Measurements from ENCODE around the gene MRPS27.

MRPS27 gene

GRCh38 chr5:72243706-72244105, 76.3 kb downstream of the MRPS27 start:
- Histone ChIP-seq H3K4me1 (ENCODE audit: control insufficient read depth, insufficient read depth, low read length) (peaks cover 38% of the 10 kb centered on the region), H3K27ac (ENCODE audit: low read depth, low read length) (no peak overlapping the region), H3K9ac (ENCODE audit: low read length) (no peak overlapping the region), H3K9me3 (ENCODE audit: control insufficient read depth, insufficient read depth, low read depth, low read length) (no peaks in the 10 kb centered on the region), H3K36me3 (ENCODE audit: control insufficient read depth, insufficient read depth, low read length) (no peaks in the 10 kb centered on the region), H3K27me3 (ENCODE audit: control insufficient read depth, insufficient read depth, low read length) (no peaks in the 10 kb centered on the region), H3K4me3 (ENCODE audit: low read depth, low read length) (no peak overlapping the region)

- Histone ChIP-seq H3K27ac (ENCODE audit: low read depth, low read length) (no peak overlapping the region), H3K27me3 (ENCODE audit: control insufficient read depth, insufficient read depth, low read length) (no peaks in the 10 kb centered on the region), H3K36me3 (ENCODE audit: control insufficient read depth, insufficient read depth, low read length) (no peaks in the 10 kb centered on the region), H3K9me3 (ENCODE audit: control insufficient read depth, insufficient read depth, low read depth, low read length) (no peaks in the 10 kb centered on the region), H3K4me3 (ENCODE audit: low read depth, low read length) (no peak overlapping the region), H3K4me1 (ENCODE audit: control insufficient read depth, insufficient read depth, low read length) (peaks cover 38% of the 10 kb centered on the region), H3K9ac (ENCODE audit: low read length) (no peak overlapping the region)
Measured at GRCh38 chr5:72242796-72243475, 77.1 kb downstream of the MRPS27 start.

GRCh38 chr5:72241346-72242003, 78.6 kb downstream of the MRPS27 start:
- H3K4me1 ChIP-seq (ENCODE audit: control insufficient read depth, insufficient read depth, low read length): peaks cover 35% of the 10 kb centered on the region
- no peaks in the 10 kb centered on the region for H3K9me3 ChIP-seq (ENCODE audit: control insufficient read depth, insufficient read depth, low read depth, low read length)
- H3K27ac ChIP-seq (ENCODE audit: low read depth, low read length): no peak overlapping the region; the same call in 1 of the 2 replicates

GRCh38 chr5:72238712-72239445, 81.2 kb downstream of the MRPS27 start:
- H3K4me1 ChIP-seq (ENCODE audit: control insufficient read depth, insufficient read depth, low read length): peaks cover 50% of the 10 kb centered on the region
- H3K9ac ChIP-seq (ENCODE audit: low read length): no peak overlapping the region
- H3K27me3 ChIP-seq (ENCODE audit: control insufficient read depth, insufficient read depth, low read length): no peaks in the 10 kb centered on the region
- H3K9me3 ChIP-seq (ENCODE audit: control insufficient read depth, insufficient read depth, low read depth, low read length): no peaks in the 10 kb centered on the region
- peak overlapping the region; percentile 51; the same call in 1 of the 2 replicates for H3K27ac ChIP-seq (ENCODE audit: low read depth, low read length)
- H3K4me3 ChIP-seq (ENCODE audit: low read depth, low read length): no peak overlapping the region
- H3K36me3 ChIP-seq (ENCODE audit: control insufficient read depth, insufficient read depth, low read length): peaks cover 5% of the 10 kb centered on the region; the same call in 1 of the 2 replicates

More at GRCh38 chr5:72241346-72242003, 78.6 kb downstream of the MRPS27 start:
- H3K9ac ChIP-seq (ENCODE audit: low read length): no peak overlapping the region
- peaks cover 5% of the 10 kb centered on the region; the same call in 1 of the 2 replicates for H3K36me3 ChIP-seq (ENCODE audit: control insufficient read depth, insufficient read depth, low read length)
- no peak overlapping the region for H3K4me3 ChIP-seq (ENCODE audit: low read depth, low read length)
- no peaks in the 10 kb centered on the region for H3K27me3 ChIP-seq (ENCODE audit: control insufficient read depth, insufficient read depth, low read length)

GRCh38 chr5:72237879-72238278, 82.2 kb downstream of the MRPS27 start:
- H3K4me3 ChIP-seq (ENCODE audit: low read depth, low read length): no peak overlapping the region
- H3K9ac ChIP-seq (ENCODE audit: low read length): no peak overlapping the region
- peaks cover 45% of the 10 kb centered on the region for H3K4me1 ChIP-seq (ENCODE audit: control insufficient read depth, insufficient read depth, low read length)
- H3K9me3 ChIP-seq (ENCODE audit: control insufficient read depth, insufficient read depth, low read depth, low read length): no peaks in the 10 kb centered on the region
- H3K36me3 ChIP-seq (ENCODE audit: control insufficient read depth, insufficient read depth, low read length): peaks cover 5% of the 10 kb centered on the region; the same call in 1 of the 2 replicates
- no peaks in the 10 kb centered on the region for H3K27me3 ChIP-seq (ENCODE audit: control insufficient read depth, insufficient read depth, low read length)
- no peak overlapping the region for H3K27ac ChIP-seq (ENCODE audit: low read depth, low read length)

GRCh38 chr5:72237415-72237814, 82.6 kb downstream of the MRPS27 start:
- Histone ChIP-seq H3K9ac (ENCODE audit: low read length) (no peak overlapping the region), H3K4me1 (ENCODE audit: control insufficient read depth, insufficient read depth, low read length) (peaks cover 41% of the 10 kb centered on the region), H3K9me3 (ENCODE audit: control insufficient read depth, insufficient read depth, low read depth, low read length) (no peaks in the 10 kb centered on the region), H3K27ac (ENCODE audit: low read depth, low read length) (no peak overlapping the region), H3K27me3 (ENCODE audit: control insufficient read depth, insufficient read depth, low read length) (no peaks in the 10 kb centered on the region), H3K4me3 (ENCODE audit: low read depth, low read length) (no peak overlapping the region), H3K36me3 (ENCODE audit: control insufficient read depth, insufficient read depth, low read length) (peaks cover 8% of the 10 kb centered on the region; the same call in 1 of the 2 replicates)

- Histone ChIP-seq H3K9ac (ENCODE audit: low read length) (no peak overlapping the region), H3K27ac (ENCODE audit: low read depth, low read length) (no peak overlapping the region), H3K4me1 (ENCODE audit: control insufficient read depth, insufficient read depth, low read length) (peaks cover 31% of the 10 kb centered on the region), H3K9me3 (ENCODE audit: control insufficient read depth, insufficient read depth, low read depth, low read length) (no peaks in the 10 kb centered on the region), H3K27me3 (ENCODE audit: control insufficient read depth, insufficient read depth, low read length) (no peaks in the 10 kb centered on the region), H3K36me3 (ENCODE audit: control insufficient read depth, insufficient read depth, low read length) (peaks cover 22% of the 10 kb centered on the region), H3K4me3 (ENCODE audit: low read depth, low read length) (no peak overlapping the region)
Measured at GRCh38 chr5:72235725-72236124, 84.3 kb downstream of the MRPS27 start.

- no peaks in the 10 kb centered on the region for H3K9me3 ChIP-seq (ENCODE audit: control insufficient read depth, insufficient read depth, low read depth, low read length)
- H3K27me3 ChIP-seq (ENCODE audit: control insufficient read depth, insufficient read depth, low read length): no peaks in the 10 kb centered on the region
- peaks cover 29% of the 10 kb centered on the region for H3K36me3 ChIP-seq (ENCODE audit: control insufficient read depth, insufficient read depth, low read length)
- H3K4me3 ChIP-seq (ENCODE audit: low read depth, low read length): no peak overlapping the region
- H3K27ac ChIP-seq (ENCODE audit: low read depth, low read length): peak overlapping the region; percentile 36
- H3K9ac ChIP-seq (ENCODE audit: low read length): no peak overlapping the region
- peaks cover 31% of the 10 kb centered on the region for H3K4me1 ChIP-seq (ENCODE audit: control insufficient read depth, insufficient read depth, low read length)
Measured at GRCh38 chr5:72234868-72235267, 85.2 kb downstream of the MRPS27 start.

GRCh38 chr5:72234265-72234700, 85.8 kb downstream of the MRPS27 start:
- H3K9me3 ChIP-seq (ENCODE audit: control insufficient read depth, insufficient read depth, low read depth, low read length): no peaks in the 10 kb centered on the region
- H3K27ac ChIP-seq (ENCODE audit: low read depth, low read length): peak overlapping the region; percentile 36
- H3K36me3 ChIP-seq (ENCODE audit: control insufficient read depth, insufficient read depth, low read length): peaks cover 31% of the 10 kb centered on the region
- H3K4me1 ChIP-seq (ENCODE audit: control insufficient read depth, insufficient read depth, low read length): peaks cover 30% of the 10 kb centered on the region
- no peak overlapping the region for H3K9ac ChIP-seq (ENCODE audit: low read length)
- H3K4me3 ChIP-seq (ENCODE audit: low read depth, low read length): no peak overlapping the region
- no peaks in the 10 kb centered on the region for H3K27me3 ChIP-seq (ENCODE audit: control insufficient read depth, insufficient read depth, low read length)

GRCh38 chr5:72233835-72234234, 86.2 kb downstream of the MRPS27 start:
- peaks cover 26% of the 10 kb centered on the region for H3K4me1 ChIP-seq (ENCODE audit: control insufficient read depth, insufficient read depth, low read length)
- H3K4me3 ChIP-seq (ENCODE audit: low read depth, low read length): no peak overlapping the region
- H3K9me3 ChIP-seq (ENCODE audit: control insufficient read depth, insufficient read depth, low read depth, low read length): no peaks in the 10 kb centered on the region
- peaks cover 31% of the 10 kb centered on the region for H3K36me3 ChIP-seq (ENCODE audit: control insufficient read depth, insufficient read depth, low read length)
- H3K9ac ChIP-seq (ENCODE audit: low read length): no peak overlapping the region
- H3K27me3 ChIP-seq (ENCODE audit: control insufficient read depth, insufficient read depth, low read length): no peaks in the 10 kb centered on the region
- no peak overlapping the region for H3K27ac ChIP-seq (ENCODE audit: low read depth, low read length)

GRCh38 chr5:72232838-72233237, 87.2 kb downstream of the MRPS27 start:
- peaks cover 20% of the 10 kb centered on the region for H3K4me1 ChIP-seq (ENCODE audit: control insufficient read depth, insufficient read depth, low read length)
- H3K27ac ChIP-seq (ENCODE audit: low read depth, low read length): no peak overlapping the region
- H3K36me3 ChIP-seq (ENCODE audit: control insufficient read depth, insufficient read depth, low read length): peaks cover 35% of the 10 kb centered on the region
- no peaks in the 10 kb centered on the region for H3K27me3 ChIP-seq (ENCODE audit: control insufficient read depth, insufficient read depth, low read length)
- no peak overlapping the region for H3K4me3 ChIP-seq (ENCODE audit: low read depth, low read length)
- no peak overlapping the region for H3K9ac ChIP-seq (ENCODE audit: low read length)
- H3K9me3 ChIP-seq (ENCODE audit: control insufficient read depth, insufficient read depth, low read depth, low read length): no peaks in the 10 kb centered on the region

All from HUES6 (cell line).